ENCODE results near the gene VPS25.

DNA sequence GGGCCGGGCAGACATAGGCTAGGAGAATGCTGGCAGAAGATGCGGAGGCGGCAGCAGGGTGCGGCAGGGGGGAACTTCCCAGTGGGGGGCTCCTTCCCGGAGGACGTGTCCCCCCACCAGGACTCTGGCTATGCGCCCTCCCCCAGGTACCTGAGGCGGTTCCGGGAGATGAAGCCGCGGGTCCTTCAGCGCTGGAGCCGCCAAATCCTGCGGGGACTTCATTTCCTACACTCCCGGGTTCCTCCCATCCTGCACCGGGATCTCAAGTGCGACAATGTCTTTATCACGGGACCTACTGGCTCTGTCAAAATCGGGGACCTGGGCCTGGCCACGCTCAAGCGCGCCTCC, 10.5 kb downstream of the VPS25 start:
- TF ChIP-seq, protein P1, sequence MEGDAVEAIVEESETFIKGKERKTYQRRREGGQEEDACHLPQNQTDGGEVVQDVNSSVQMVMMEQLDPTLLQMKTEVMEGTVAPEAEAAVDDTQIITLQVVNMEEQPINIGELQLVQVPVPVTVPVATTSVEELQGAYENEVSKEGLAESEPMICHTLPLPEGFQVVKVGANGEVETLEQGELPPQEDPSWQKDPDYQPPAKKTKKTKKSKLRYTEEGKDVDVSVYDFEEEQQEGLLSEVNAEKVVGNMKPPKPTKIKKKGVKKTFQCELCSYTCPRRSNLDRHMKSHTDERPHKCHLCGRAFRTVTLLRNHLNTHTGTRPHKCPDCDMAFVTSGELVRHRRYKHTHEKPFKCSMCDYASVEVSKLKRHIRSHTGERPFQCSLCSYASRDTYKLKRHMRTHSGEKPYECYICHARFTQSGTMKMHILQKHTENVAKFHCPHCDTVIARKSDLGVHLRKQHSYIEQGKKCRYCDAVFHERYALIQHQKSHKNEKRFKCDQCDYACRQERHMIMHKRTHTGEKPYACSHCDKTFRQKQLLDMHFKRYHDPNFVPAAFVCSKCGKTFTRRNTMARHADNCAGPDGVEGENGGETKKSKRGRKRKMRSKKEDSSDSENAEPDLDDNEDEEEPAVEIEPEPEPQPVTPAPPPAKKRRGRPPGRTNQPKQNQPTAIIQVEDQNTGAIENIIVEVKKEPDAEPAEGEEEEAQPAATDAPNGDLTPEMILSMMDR (IDR thresholded peaks at IDR 0.05; ENCODE audit: insufficient read depth, low read length, poor library complexity, severe bottlenecking): no peak
- no peak for TF ChIP-seq EZH2phosphoT487 (conservative IDR thresholded peaks at IDR 0.05; ENCODE audit: low read length)
